Hematopoietic multipotent progenitor cell treated with erythropoietin and hydrocortisone succinate and interleukin-3 and kit ligand, for 4 days (in vitro differentiated cells): Measurements from ENCODE around the gene ZNF195.
"Not testable (repeated sequence)": the region's sequence is repeated elsewhere in the genome, so short reads cannot be mapped to it uniquely, and the experiment has no call there.

ENCODE experiments used
- DNase-seq: peaks from one replicate; pipeline ENCODE4 v3.0.0-alpha.2; 2015

ZNF195 gene

DNA sequence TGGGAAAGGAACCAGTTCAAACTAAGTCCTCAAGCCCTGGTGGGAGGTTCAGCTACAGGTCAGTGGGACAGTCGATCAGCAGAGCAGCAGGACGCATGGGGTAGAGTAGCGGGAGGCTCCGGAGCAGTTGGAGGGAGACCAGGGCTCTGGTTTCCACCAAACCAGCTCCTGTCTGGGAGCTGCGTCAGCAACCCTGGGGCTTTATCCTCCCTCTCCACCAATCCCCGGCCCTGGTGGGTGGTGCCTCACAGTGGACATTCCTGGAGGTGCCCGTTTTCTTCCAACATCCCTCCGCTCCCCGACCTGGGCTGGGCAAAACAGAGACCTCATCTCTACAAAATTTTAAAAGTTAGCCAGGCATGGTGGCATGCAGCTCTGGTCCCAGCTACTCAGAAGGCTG lies 32.4 kb downstream of the ZNF195 start:
- no peak for DNase-seq

DNA sequence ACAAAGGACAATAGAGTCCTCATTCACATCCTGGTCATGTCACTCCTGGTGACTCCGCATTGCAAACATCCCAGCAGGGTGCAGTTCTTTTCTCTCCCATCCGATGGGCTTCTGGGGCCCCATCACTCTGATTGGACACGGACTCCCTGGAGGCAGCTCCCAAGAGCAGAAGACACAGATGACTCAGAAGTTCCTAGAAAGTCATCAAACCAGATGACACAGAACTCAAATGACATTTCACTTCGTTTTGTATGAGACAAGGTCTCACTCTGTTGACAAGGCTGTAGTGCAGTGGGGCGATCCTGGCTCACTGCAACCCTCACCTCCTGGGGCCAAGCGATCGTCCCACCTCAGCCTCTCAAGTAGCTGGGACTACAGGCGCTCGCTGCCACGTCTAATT lies 33.2 kb downstream of the ZNF195 start:
- DNase-seq, result no peak

DNA sequence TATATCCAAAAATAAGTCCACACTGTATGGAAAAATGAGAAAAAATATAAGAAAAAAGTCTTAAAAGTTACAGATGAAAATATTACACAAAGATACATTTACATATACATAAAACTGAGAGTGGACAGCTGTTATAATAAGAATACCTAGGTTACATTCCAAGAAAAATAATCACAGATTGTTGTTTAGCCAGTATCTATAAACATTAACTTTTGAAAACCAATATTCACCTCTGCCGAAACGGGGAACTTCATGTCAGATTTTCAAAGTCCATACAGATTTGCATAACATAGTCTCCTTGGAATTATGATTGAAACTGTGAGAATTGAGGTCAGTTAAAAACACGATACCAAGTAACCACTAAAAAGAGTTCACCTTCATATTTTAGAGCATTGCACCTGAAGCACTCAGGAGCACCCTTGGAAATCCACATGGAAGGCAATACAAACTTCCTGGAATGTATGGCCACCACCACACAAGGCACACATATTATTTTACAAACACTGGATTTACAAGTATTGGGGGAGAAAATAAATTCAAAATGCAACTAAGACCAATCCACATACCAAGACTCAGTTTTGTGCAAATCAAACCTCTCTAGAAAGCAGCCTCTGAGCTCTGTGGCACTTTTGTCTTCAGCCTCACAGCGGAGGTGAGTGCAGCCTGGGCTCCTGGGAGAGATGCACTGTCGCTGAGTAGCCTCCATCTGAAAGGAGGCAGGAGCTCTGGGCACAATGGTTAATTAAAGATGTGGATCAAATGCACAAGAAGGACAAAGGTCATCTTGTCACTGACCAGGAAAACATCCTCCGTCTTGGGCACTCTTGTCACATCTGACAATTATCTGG lies 34.4 kb downstream of the ZNF195 start:
- DNase-seq, result no peak

DNA sequence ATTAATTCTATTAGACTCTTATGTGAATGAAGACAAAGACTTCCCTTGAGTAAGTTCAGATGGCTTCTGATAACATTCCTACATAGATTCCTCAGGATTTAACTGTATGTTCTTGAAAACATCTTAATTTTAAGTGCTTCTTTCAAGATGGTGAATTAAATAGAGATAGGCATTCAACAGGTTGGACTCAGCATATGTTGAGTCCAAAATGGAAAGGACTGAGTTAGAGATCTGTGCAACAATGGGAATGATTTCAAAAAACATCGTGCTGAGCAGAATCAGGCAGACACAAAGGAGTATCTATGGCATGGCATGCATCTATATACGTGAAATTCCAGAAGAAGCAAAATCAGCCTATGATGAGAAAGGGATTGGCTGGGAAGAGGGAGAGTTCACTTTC lies 36.2 kb downstream of the ZNF195 start:
- DNase-seq, result no peak

DNA sequence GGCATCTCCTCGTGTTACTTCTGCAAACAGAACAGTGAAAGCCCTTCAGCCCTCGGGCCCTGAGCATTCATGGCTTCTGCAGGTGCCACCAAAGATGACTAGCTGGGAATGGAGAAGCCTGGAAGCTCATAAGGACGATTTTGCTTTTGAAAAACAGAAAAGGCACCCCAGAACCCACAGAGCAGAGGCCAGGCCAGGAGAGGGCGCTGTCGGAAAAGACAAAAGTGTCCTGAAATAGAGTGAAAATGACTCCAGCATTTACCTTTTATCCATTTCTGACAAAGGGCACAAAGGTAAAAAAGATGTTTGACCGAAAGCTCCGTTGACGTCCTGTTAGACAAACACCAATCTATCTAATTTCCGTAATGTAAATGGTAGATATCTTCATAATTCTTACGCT lies 37.6 kb downstream of the ZNF195 start:
- DNase-seq, result peak; percentile 79

DNA sequence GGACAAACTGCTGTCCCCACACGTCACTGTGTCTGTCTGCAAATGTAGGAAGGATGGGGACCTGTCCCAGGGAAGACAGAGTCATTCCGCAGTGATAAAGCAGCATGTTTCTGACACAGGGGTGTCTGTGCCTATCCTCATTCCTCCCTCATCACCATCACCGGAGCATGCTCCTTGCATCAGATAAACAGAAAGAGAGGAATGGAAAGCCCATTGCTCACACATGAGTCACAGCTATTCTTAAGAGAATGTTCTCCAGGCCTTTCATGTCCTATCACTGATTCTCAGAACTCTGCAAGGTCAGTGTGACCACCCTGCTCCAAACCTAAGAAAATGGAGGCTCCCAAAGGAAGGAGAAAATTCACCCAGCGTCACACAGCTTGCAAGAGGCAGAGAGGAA lies 38.9 kb downstream of the ZNF195 start:
- DNase-seq, result no peak

DNA sequence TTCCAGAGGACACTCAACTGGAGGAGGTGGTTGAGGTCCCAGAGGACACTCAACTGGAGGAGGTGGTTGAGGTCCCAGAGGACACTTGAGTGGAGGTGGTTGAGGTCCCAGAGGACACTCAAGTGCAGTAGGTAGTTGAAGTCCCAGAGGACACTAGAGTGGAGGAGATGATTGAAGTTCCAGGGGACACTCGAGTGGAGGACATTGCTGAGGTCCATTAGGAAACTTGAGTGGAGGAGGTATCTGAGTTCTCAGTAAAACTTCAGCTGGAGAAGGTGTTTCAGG lies 39.7 kb downstream of the ZNF195 start:
- no peak for DNase-seq

DNA sequence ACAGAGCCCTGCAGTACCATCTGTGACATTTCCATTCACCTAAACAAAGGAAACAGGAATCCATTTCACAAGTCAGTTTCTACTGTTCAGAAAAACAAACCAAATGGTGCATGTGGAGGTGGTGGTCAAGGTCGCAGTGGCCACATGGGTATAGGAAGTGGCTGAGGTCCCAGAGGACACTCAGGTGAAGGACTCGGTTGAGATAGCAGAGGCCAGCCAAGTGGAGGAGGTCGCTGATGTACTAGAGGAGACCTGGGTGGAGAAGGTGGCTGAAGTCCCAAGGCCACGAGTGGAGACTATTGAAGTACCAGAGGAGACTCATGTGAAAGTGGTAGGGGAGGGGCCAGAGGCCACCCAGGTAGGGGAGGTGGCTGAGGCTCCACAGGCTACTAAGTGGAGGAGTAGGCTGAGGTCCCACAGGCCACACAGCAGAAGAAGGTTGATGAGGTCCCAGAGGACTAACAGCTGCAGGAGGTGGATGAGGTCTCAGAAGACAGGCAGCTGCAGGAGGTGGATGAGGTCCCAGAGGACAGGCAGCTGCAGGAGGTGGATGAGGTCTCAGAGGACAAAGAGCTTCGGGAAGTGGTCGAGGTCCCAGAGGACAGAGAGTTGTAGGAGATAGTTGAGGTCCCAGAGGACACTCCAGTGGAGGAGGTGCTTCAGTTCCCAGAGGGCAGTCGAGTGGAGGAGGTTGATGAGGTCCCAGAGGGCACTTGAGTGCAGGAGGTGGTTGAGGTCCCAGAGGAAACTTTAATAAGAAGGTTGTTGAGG lies 40.2 kb downstream of the ZNF195 start:
- no peak for DNase-seq

DNA sequence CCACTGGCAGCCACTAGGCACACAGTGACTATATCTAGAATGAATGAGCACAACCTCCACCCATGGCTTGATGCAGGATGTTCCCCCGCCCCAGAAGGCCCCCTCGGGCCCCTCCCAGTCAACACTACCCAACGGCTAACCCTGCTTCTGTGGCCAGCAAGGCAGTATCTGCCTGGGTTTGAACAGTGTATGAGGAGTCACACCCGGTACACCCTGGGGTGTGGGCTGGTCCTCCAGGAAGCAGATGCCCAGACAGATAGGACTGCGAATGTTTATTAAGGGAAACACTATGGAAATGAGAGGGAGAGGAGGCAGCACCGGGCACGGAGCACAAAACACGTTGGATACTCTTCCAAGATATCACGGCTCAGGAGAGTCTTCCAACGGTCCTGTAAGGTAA lies 42.5 kb downstream of the ZNF195 start:
- DNase-seq, result not testable (repeated sequence)

DNA sequence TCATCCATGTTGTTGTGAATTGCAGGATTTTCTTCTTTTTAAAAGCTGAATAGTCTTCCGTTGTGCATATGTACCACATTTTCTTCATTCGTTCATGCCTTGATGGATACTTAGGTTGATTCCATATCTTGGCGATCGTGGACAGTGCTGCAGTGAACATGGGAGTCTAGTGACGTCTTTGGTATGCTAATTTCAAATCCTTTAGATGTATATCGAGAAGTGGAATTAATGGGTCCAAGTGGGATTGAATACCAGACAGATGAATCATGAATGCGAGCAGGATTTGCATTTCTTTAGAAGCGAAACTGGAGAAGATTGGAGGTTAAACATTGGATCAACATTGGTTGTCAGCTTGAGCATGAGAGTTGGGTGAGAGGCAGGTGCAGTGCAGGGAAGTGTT lies 45.8 kb downstream of the ZNF195 start:
- DNase-seq, result not testable (repeated sequence)

DNA sequence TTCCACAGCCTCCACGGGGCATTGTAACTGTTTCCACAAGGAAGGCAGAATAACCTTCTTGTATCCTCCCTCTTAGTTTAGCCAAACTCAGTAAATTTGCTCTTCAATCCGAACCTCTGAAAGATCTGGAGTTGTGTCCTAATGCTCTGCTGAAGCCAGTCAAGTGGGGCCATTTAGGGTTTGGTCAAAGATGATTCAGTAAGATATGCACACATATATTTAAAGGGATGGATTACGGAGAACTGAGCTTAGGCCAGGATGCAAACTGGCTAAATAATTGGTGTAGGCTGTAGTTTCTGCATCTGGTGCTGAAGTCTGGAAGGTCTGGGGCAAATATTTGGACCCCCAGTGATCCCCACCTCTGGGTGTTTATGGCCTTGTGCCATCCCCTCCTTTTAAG lies 47.9 kb downstream of the ZNF195 start:
- DNase-seq, result not testable (repeated sequence)

DNA sequence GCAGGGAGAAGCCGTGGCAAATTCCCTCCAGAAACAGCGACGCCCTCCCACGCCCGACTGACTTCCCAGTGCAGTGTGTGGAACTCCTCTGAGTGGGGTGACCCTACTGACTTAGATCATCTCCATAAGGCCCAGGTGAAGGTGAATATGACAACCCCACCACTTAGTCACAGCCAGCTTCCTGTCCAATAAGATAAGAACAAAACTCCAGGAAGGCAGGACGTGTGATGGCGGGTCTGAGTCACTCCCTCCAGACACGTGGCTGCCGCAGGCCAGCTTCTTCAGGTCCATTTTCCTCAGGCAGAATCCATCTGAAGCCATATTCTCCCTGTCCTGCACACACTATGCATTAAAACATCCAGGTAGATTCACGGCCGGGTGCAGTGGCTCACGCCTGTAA lies 48.9 kb downstream of the ZNF195 start:
- DNase-seq, result not testable (repeated sequence)

DNA sequence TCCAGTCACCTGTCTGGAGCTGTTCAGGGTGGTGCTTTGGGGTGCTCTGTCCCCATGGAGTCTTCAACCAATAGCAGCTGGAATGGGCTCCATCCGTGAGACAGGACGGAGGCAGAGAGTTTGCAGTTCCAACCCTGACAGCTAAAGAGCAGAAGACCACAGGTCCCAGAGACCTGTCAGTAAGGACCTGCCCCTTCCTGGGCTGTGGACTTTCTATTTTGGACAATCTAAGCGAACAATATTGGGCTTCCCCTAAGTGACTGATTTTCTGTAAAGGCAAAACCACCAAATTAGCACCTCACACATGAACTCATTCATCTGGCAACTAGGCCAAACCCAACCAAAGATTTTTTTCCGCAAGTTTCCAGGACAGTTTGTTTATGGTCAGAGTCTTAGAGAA lies 50.4 kb downstream of the ZNF195 start:
- not testable (repeated sequence) for DNase-seq

DNA sequence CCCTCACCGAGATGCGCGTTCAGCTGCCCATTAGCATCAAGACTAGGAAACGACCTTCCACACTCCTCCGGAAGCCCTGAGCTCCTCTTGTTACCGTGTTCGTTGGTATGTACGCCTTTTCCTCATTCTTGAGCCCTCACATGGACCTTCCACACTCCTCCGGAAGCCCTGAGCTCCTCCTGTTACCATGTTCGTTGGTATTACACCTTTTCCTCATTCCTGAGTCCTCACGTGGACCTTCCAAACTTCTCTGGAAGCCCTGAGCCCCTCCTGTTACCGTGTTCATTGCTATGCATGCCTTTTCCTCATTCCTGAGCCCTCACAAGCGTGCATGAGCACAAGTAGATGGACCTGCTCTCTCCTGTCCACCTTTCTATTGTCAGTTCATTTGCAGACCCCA lies 52.5 kb downstream of the ZNF195 start:
- DNase-seq, result not testable (repeated sequence)

DNA sequence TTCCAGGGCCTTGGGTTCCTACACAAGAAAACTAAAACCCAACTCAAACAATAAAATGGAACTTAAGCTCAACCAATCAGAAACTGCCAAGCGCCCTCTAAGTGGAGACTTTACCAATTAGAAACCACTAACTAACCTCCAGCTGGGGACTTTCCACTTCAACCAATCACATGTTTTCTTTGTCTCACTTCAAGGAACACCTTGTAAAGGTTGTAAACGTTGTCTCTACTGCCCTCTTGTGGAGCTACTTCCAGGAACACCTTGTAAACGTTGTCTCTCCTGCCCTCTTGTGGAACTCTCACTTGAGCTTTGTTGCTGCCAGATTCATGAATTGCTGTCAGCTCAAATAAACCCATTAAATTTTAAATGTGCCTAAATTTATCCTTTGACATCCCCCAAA lies 54.2 kb downstream of the ZNF195 start:
- DNase-seq, result not testable (repeated sequence)
